B cell (primary cell): ENCODE measurements around the gene AVPI1. TPM values are rescaled to one million over a fixed set of nuclear protein-coding genes. Genes with fewer than 3 reads are reported as not detected.
A peak's percentile ranks its signal among the peaks of the same experiment; 100 is the strongest.

ENCODE experiments used
- ATAC-seq: fragments of 200-7000 bp; cut with Tn5 transposase; one replicate; pipeline ENCODE4 v1.10.0; 2021; ENCODE audit warnings: low read depth, mild to moderate bottlenecking, moderate number of reproducible peaks, moderate library complexity
- CTCF ChIA-PET: fragments of 350-600 bp; sonication (Branson Sonifier 250); formaldehyde crosslinking; loops from one replicate; lab custom pipeline; 2021; ENCODE audit warnings: antibody characterized with exemption, inconsistent platforms; lab: Charles Lee
- POLR2A ChIA-PET: fragments of 350-600 bp; sonication (Branson Sonifier 250); formaldehyde crosslinking; loops from one replicate; lab custom pipeline; 2021; ENCODE audit warnings: antibody characterized with exemption; lab: Charles Lee
- DNase-seq: peaks from one replicate; pipeline ENCODE4 v3.0.0; 2013
- H2AFZ ChIP-seq: 2 replicates; pipeline ENCODE4 v1.6.1; 2012; ENCODE audit warnings: mild to moderate bottlenecking, low read depth, low read length; ENCODE audit not compliant: insufficient read depth, poor library complexity, severe bottlenecking
- H3K27ac ChIP-seq, 2 donors: 1 replicate in 1 of 2; 2 replicates in 1 of 2; pipeline ENCODE4 v1.5.1; 2012 to 2013; ENCODE audit warnings: low read length in 2 of 2, mild to moderate bottlenecking in 2 of 2, moderate library complexity in 1 of 2
- H3K27me3 ChIP-seq, 4 experiments: fragments of 200-600 bp in 1 of 4; sonication (generic) in 1 of 4; replicated peaks in 1 of 4; 1 replicate in 2 of 4; 2 replicates in 2 of 4; pipeline versions ENCODE4 v1.6.1 to v1.7.0; 2013 to 2016; ENCODE audit warnings: low read length in 3 of 4, mild to moderate bottlenecking in 2 of 4, mixed read lengths in 1 of 4, moderate library complexity in 1 of 4; ENCODE audit not compliant: insufficient read depth in 4 of 4, control insufficient read depth in 3 of 4; ENCODE audit errors: control extremely low read depth in 1 of 4
- H3K36me3 ChIP-seq, 2 experiments: replicated peaks in 1 of 2; 1 replicate in 1 of 2; 2 replicates in 1 of 2; pipeline versions ENCODE4 v1.6.1 to v1.7.1; 2013; ENCODE audit warnings: low read length in 1 of 2; ENCODE audit not compliant: insufficient read depth in 2 of 2, control insufficient read depth in 1 of 2; ENCODE audit errors: control extremely low read depth in 1 of 2, extremely low read depth in 1 of 2
- H3K4me1 ChIP-seq, 2 donors: fragments of 200-600 bp in 1 of 2; sonication (generic) in 1 of 2; 1 replicate in 1 of 2; 2 replicates in 1 of 2; pipeline versions ENCODE4 v1.5.1 to v1.6.1; 2013 to 2017; ENCODE audit warnings: low read length in 2 of 2; ENCODE audit not compliant: control insufficient read depth in 2 of 2, insufficient read depth in 2 of 2
- H3K4me2 ChIP-seq: replicated peaks from 2 replicates; pipeline ENCODE3; 2012; ENCODE audit warnings: mild to moderate bottlenecking, low read depth, low read length; ENCODE audit not compliant: poor library complexity, severe bottlenecking
- H3K4me3 ChIP-seq, 5 experiments: fragments of 200-600 bp in 1 of 5; sonication (generic) in 1 of 5; 1 replicate in 3 of 5; 2 replicates in 2 of 5; pipeline versions ENCODE4 v1.5.1 to v1.7.0; 2011 to 2016; ENCODE audit warnings: low read length in 4 of 5, mild to moderate bottlenecking in 4 of 5, low read depth in 2 of 5, control low read depth in 1 of 5, moderate library complexity in 1 of 5; ENCODE audit not compliant: insufficient read depth in 1 of 5; ENCODE audit errors: control extremely low read depth in 1 of 5, extremely low read depth in 1 of 5
- H3K79me2 ChIP-seq: fragments of 200-600 bp; sonication (generic); one replicate; pipeline ENCODE4 v1.6.0; 2016; ENCODE audit warnings: low read length; ENCODE audit not compliant: control insufficient read depth, insufficient read depth
- H3K9ac ChIP-seq: fragments of 200-600 bp; sonication (generic); 2 replicates; pipeline ENCODE4 v1.6.1; 2017; ENCODE audit warnings: mild to moderate bottlenecking, low read length, moderate library complexity
- H3K9me3 ChIP-seq, 3 donors: one replicate each; pipeline versions ENCODE4 v1.6.1 to v1.7.1; 2013; ENCODE audit warnings: low read length in 2 of 3; ENCODE audit not compliant: control insufficient read depth in 2 of 3, insufficient read depth in 1 of 3; ENCODE audit errors: control extremely low read depth in 1 of 3
- H4K20me1 ChIP-seq: 2 replicates; pipeline ENCODE4 v1.6.0; 2012; ENCODE audit warnings: mild to moderate bottlenecking, low read length; ENCODE audit not compliant: insufficient read depth, control insufficient read depth, poor library complexity, severe bottlenecking
- H3K27ac Mint-ChIP-seq: one replicate; pipeline ENCODE4 v1.8.0; 2021; ENCODE audit warnings: mixed read lengths
- H3K27me3 Mint-ChIP-seq: one replicate; pipeline ENCODE4 v1.8.0; 2021; ENCODE audit warnings: mixed read lengths
- H3K4me1 Mint-ChIP-seq: one replicate; pipeline ENCODE4 v1.8.0; 2021; ENCODE audit warnings: mixed read lengths
- H3K4me3 Mint-ChIP-seq: one replicate; pipeline ENCODE4 v1.8.0; 2021; ENCODE audit warnings: mixed read lengths
- H3K9me3 Mint-ChIP-seq: one replicate; pipeline ENCODE4 v1.8.0; 2022; ENCODE audit warnings: mixed read lengths; ENCODE audit not compliant: insufficient read depth
- EZH2 ChIP-seq: IDR thresholded peaks from 2 replicates; pipeline ENCODE4 v1.6.1; 2012; ENCODE audit warnings: borderline replicate concordance, low read depth, mild to moderate bottlenecking, moderate library complexity, low read length; ENCODE audit not compliant: insufficient read depth, poor library complexity, severe bottlenecking
- WGBS: methylation state at CpG from one replicate; pipeline ENCODE4 v1.1.5; 2013; ENCODE audit warnings: missing lambda C conversion rate; ENCODE audit not compliant: insufficient coverage; 5-methylcytosine and 5-hydroxymethylcytosine counted together
- intact Hi-C: fragments of 100-400 bp; cut with micrococcal nuclease; formaldehyde crosslinking; loops from one replicate; pipeline ENCODE4 v1.10.0; 2022
- polyA plus RNA-seq: library from polyadenylated mRNA; depleted of rRNA; stranded (reverse); fragments of >200 nt; gene quantifications from 2 replicates; pipeline ENCODE4 v1.2.3, GENCODE V29; 2012
- total RNA-seq, 2 donors: library from RNA; stranded (reverse); fragments of 120-200 nt in 1 of 2; gene quantifications; 1 replicate in 1 of 2; 2 replicates in 1 of 2; pipeline versions ENCODE4 v1.2.3 to v1.2.4, GENCODE V29; 2013 to 2022
- TF ChIP-seq, protein P1 (sequence below): fragments of 200-600 bp; IDR thresholded peaks from one replicate; pipeline ENCODE4 v1.8.0; 2022; ENCODE audit warnings: antibody characterized with exemption, mild to moderate bottlenecking

The AVPI1 gene
- total and polyA plus RNA-seq, 2 donors (not counting 1 experiment from before 2014, with no cell fraction given), result 3.6 to 3.9 TPM

DNA sequence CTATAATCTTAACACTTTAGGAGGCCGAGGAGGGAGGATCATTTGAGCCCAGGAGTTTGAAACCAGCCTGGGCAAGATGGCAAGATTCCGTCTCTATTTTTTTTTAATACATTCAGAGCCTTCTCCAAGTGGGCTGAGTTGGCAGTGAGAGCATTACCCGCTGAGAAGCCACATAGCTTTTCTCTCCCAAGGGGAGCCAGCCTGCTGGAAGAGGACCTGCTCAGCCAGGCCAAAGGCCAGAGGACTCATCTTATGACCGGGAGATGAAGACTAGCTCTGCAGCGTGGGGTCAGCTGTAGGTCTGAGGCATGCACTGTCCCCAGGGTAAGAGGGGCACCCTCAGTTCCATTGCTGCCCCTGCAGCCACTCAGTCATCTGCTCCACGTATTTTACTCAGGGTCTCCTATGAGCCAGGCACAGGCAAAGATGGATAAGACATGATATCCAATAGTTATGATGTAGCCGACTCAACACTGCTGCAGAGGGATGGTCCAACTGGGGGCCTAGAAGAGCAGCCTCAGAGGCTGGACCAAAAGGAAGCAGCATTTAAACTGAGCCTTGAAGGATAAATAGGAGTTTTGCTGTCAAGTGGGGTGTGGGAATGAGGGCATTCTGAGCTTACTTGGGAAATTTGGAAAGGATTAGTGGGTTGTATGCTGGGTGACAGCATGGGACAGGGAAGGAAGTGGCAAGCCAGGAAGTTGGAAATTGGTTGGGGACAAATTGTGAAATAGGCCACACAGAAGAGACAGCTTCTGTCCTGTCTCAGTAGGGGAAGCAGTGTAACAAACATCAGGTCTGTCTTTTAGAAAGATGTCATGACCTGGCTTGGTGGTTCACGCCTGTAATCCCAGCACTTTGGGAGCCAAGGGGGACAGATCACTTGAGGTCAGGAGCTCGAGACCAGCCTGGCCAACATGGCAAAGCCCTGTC lies 24.9 kb upstream of the AVPI1 start:
- Histone ChIP-seq H2AFZ (no peak overlapping the region), H3K4me1 (peaks cover 12 to 18% of the 10 kb centered on the region in 2 donors), H3K4me2 (no peak overlapping the region), H3K9ac (no peak overlapping the region), H3K4me3 (no peak overlapping the region), H3K36me3 (no peaks in the 10 kb centered on the region), H3K79me2 (no peaks in the 10 kb centered on the region), H3K9me3 (no peaks in the 10 kb centered on the region), H3K27me3 (peaks cover 0 to 45% (median 18%) of the 10 kb centered on the region in 4 experiments), H3K27ac (no peak overlapping the region), H4K20me1 (no peaks in the 10 kb centered on the region)
- 96% methylated on average over 5 of the region's 9 CpGs for WGBS
- Mint-ChIP-seq H3K27me3 (peaks cover 34% of the 10 kb centered on the region), H3K4me1 (peaks cover 20% of the 10 kb centered on the region), H3K9me3 (no peaks in the 10 kb centered on the region), H3K4me3 (peak overlapping the region; percentile 64), H3K27ac (peak overlapping the region; percentile 51)
- CTCF ChIA-PET, result interaction anchor here (0.6 to 4.7 kb wide), 8 partner anchors 10 to 37 kb away, joined by 3 to 21 read pairs (median 4); partner anchors contain the start of genes AVPI1 and ZFYVE27
- POLR2A ChIA-PET, result interaction anchor here (0.7 kb wide), 1 partner anchor 12 kb away, joined by 11 read pairs; no protein-coding TSS in a partner anchor
- DNase-seq, result no peak
- ATAC-seq, result no peak
- TF ChIP-seq, protein P1, sequence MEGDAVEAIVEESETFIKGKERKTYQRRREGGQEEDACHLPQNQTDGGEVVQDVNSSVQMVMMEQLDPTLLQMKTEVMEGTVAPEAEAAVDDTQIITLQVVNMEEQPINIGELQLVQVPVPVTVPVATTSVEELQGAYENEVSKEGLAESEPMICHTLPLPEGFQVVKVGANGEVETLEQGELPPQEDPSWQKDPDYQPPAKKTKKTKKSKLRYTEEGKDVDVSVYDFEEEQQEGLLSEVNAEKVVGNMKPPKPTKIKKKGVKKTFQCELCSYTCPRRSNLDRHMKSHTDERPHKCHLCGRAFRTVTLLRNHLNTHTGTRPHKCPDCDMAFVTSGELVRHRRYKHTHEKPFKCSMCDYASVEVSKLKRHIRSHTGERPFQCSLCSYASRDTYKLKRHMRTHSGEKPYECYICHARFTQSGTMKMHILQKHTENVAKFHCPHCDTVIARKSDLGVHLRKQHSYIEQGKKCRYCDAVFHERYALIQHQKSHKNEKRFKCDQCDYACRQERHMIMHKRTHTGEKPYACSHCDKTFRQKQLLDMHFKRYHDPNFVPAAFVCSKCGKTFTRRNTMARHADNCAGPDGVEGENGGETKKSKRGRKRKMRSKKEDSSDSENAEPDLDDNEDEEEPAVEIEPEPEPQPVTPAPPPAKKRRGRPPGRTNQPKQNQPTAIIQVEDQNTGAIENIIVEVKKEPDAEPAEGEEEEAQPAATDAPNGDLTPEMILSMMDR, result no peak
- no peak for TF ChIP-seq EZH2
- intact Hi-C loops, result no loop called here
